PC-3 (cell line): Measurements from ENCODE around the gene POMT2. TPM values are rescaled to one million over a fixed set of nuclear protein-coding genes. Genes with fewer than 3 reads are reported as not detected.

Source experiments
- ATAC-seq: fragments of 200-7000 bp; cut with Tn5 transposase; 2 replicates; pipeline ENCODE4 v1.9.1; 2020; ENCODE audit warnings: mild to moderate bottlenecking, moderate library complexity
- BruUV-seq: library from RNA; stranded (reverse); fragments of 400-500 nt; replicated peaks from 2 replicates; lab custom pipeline; 2021; lab: Mats Ljungman, UMichigan
- CTCF ChIA-PET: fragments of 300-600 bp; sonication (Branson Sonifier 250); formaldehyde crosslinking; loops from one replicate; lab custom pipeline; 2022; ENCODE audit warnings: antibody characterized with exemption; lab: Charles Lee
- POLR2A ChIA-PET: fragments of 300-600 bp; sonication (Branson Sonifier 250); formaldehyde crosslinking; loops from one replicate; lab custom pipeline; 2022; ENCODE audit warnings: antibody characterized with exemption; ENCODE audit not compliant: unreplicated experiment; lab: Charles Lee
- DNase-seq: peaks from one replicate; pipeline ENCODE4 v3.0.0-alpha.2; 2015
- H2AFZ ChIP-seq: fragments of 300-600 bp; sonication (generic); 2 replicates; pipeline ENCODE4 v1.6.0; 2016; ENCODE audit warnings: antibody characterized with exemption, low read length
- H3F3A ChIP-seq: fragments of 300-600 bp; sonication (generic); one replicate; pipeline ENCODE4 v1.6.0; 2017; ENCODE audit warnings: antibody characterized with exemption, low read length, control low read depth, mild to moderate bottlenecking; ENCODE audit not compliant: unreplicated experiment
- H3K27ac ChIP-seq: fragments of 300-600 bp; sonication (generic); 2 replicates; pipeline ENCODE4 v1.5.1; 2016; ENCODE audit warnings: mild to moderate bottlenecking, low read length
- H3K27me3 ChIP-seq: fragments of 300-600 bp; sonication (generic); 2 replicates; pipeline ENCODE4 v1.6.1; 2016; ENCODE audit warnings: low read length, mixed read lengths
- H3K36me3 ChIP-seq: fragments of 300-600 bp; sonication (generic); 2 replicates; pipeline ENCODE4 v1.6.1; 2016; ENCODE audit warnings: low read depth, mixed run types, low read length, mixed read lengths
- H3K4me1 ChIP-seq: fragments of 300-600 bp; sonication (generic); 2 replicates; pipeline ENCODE4 v1.5.1; 2016; ENCODE audit warnings: low read length; ENCODE audit not compliant: insufficient read depth
- H3K4me2 ChIP-seq: fragments of 300-600 bp; sonication (generic); 2 replicates; pipeline ENCODE4 v1.6.0; 2016; ENCODE audit warnings: low read length
- H3K4me3 ChIP-seq: fragments of 300-600 bp; sonication (generic); 2 replicates; pipeline ENCODE4 v1.5.1; 2016; ENCODE audit warnings: mild to moderate bottlenecking, low read length, mixed read lengths
- H3K79me2 ChIP-seq: fragments of 300-600 bp; sonication (generic); 2 replicates; pipeline ENCODE4 v1.6.1; 2017; ENCODE audit warnings: low read length, mixed read lengths
- H3K9ac ChIP-seq: fragments of 300-600 bp; sonication (generic); 2 replicates; pipeline ENCODE4 v1.6.0; 2016; ENCODE audit warnings: mild to moderate bottlenecking, low read length
- H3K9me2 ChIP-seq: fragments of 300-600 bp; sonication (generic); replicated peaks from 2 replicates; pipeline ENCODE4 v1.6.1; 2016; ENCODE audit warnings: mixed run types, low read length, mixed read lengths
- H3K9me3 ChIP-seq: fragments of 300-600 bp; sonication (generic); 2 replicates; pipeline ENCODE4 v1.6.1; 2016; ENCODE audit warnings: low read length, mixed read lengths
- H4K20me1 ChIP-seq: fragments of 300-600 bp; sonication (generic); 2 replicates; pipeline ENCODE4 v1.6.1; 2016; ENCODE audit warnings: low read length, mixed read lengths
- CTCF ChIP-seq: fragments of 300-600 bp; sonication (generic); conservative IDR thresholded peaks from 2 replicates; pipeline ENCODE4 v1.5.1; 2017; ENCODE audit warnings: antibody characterized with exemption, low read depth, mild to moderate bottlenecking, low read length
- EZH2 ChIP-seq: fragments of 300-600 bp; sonication (generic); IDR thresholded peaks from one replicate; pipeline ENCODE4 v1.6.1; 2017; ENCODE audit warnings: antibody characterized with exemption, mild to moderate bottlenecking, low read length; ENCODE audit not compliant: unreplicated experiment
- EZH2phosphoT487 ChIP-seq: fragments of 300-600 bp; sonication (generic); IDR thresholded peaks from 2 replicates; pipeline ENCODE4 v1.6.1; 2018; ENCODE audit warnings: mild to moderate bottlenecking, antibody characterized with exemption, low read length, borderline replicate concordance
- intact Hi-C: fragments of 100-400 bp; cut with micrococcal nuclease; formaldehyde crosslinking; loops from 2 replicates; pipeline ENCODE4 v1.9.0; 2023
- total RNA-seq: library from RNA; depleted of rRNA; stranded (reverse); fragments of >200 nt; gene quantifications from 2 replicates; pipeline ENCODE4 v1.2.3, GENCODE V29; 2014

POMT2 gene
- total RNA-seq, 1 experiment from 2014 or later: 67.6 TPM

- intact Hi-C loops: loop anchor here (1.0 to 10.0 kb wide), 2 partner anchors 11 to 440 kb away; no protein-coding TSS in a partner anchor
- Histone ChIP-seq H3K4me2 (peak overlapping the region; percentile 46), H3K9me2 (no peaks in the 10 kb centered on the region), H3K4me3 (no peak overlapping the region), H2AFZ (no peak overlapping the region), H4K20me1 (peaks cover 21% of the 10 kb centered on the region; the same call in 1 of the 2 replicates), H3K27me3 (no peaks in the 10 kb centered on the region), H3K9me3 (no peaks in the 10 kb centered on the region), H3K79me2 (peaks cover 88% of the 10 kb centered on the region), H3K36me3 (peaks cover 3% of the 10 kb centered on the region; the same call in 1 of the 2 replicates), H3K27ac (peak overlapping the region; percentile 73), H3K4me1 (peaks cover 54% of the 10 kb centered on the region), H3F3A (no peaks in the 10 kb centered on the region), H3K9ac (peak overlapping the region; percentile 22)
- DNase-seq (peak; percentile 47), ATAC-seq (peak; percentile 37)
- ChIA-PET POLR2A (interaction anchor here (0.5 kb wide), 1 partner anchor 129 kb away, joined by 8 read pairs; no protein-coding TSS in a partner anchor), CTCF (interaction anchor here (0.6 to 3.1 kb wide), 4 partner anchors 12 to 191 kb away, joined by 3 to 72 read pairs (median 4); partner anchors contain the start of gene TMEM63C)
- TF ChIP-seq EZH2: no peak
- no peak for TF ChIP-seq EZH2phosphoT487
- TF ChIP-seq CTCF: no peak
- no TSS peak for BruUV-seq
Observed at GRCh38 chr14:77314539-77315457, 5.9 kb downstream of the POMT2 start.

GRCh38 chr14:77314043-77314442 lies 6.6 kb downstream of the POMT2 start:
- CTCF ChIA-PET: interaction anchor here (0.8 to 3.1 kb wide), 3 partner anchors 11 to 163 kb away, joined by 3 to 72 read pairs (median 5); partner anchors contain the start of gene TMEM63C

More at GRCh38 chr14:77314043-77314442, 6.6 kb downstream of the POMT2 start:
- TF ChIP-seq EZH2phosphoT487 (no peak), CTCF (peak; percentile 21; the same call in 1 of the 2 replicates), EZH2 (no peak)
- peak overlapping the region; percentile 46 for H3K4me2 ChIP-seq
- BruUV-seq: no TSS peak
- POLR2A ChIA-PET: no interaction called here
- DNase-seq (peak; percentile 92), ATAC-seq (peak; percentile 87)
- H3K4me3 ChIP-seq: no peak overlapping the region
- H3K9ac ChIP-seq: peak overlapping the region; percentile 22; the same call in 1 of the 2 replicates
- H3K9me3 ChIP-seq: no peaks in the 10 kb centered on the region
- peaks cover 3% of the 10 kb centered on the region; the same call in 1 of the 2 replicates for H3K36me3 ChIP-seq
- H3K27ac ChIP-seq: peak overlapping the region; percentile 73
- intact Hi-C loops: loop anchor here (1.0 to 10.0 kb wide), 2 partner anchors 11 to 439 kb away; no protein-coding TSS in a partner anchor
- H3K4me1 ChIP-seq: peaks cover 46% of the 10 kb centered on the region
- H4K20me1 ChIP-seq: peaks cover 15% of the 10 kb centered on the region; the same call in 1 of the 2 replicates
- peaks cover 80% of the 10 kb centered on the region for H3K79me2 ChIP-seq
- no peaks in the 10 kb centered on the region for H3K27me3 ChIP-seq
- no peak overlapping the region for H2AFZ ChIP-seq
- H3K9me2 ChIP-seq: no peaks in the 10 kb centered on the region
- no peaks in the 10 kb centered on the region for H3F3A ChIP-seq
